Ecto neural progenitor cell (in vitro differentiated cells): ENCODE data around the gene MRGPRD.

Experiments
- DNase-seq: peaks from one replicate; pipeline ENCODE4 v3.0.0-alpha.2; 2018; ENCODE audit warnings: low spot score

MRGPRD gene

GRCh38 chr11:68980776-68981065, at the start of gene MRGPRD:
Gene MRGPRD (minus strand): TSS chr11:68980986. CDS start chr11:68980986, 0 bp downstream.
- no peak for DNase-seq

GRCh38 chr11:69030301-69030700, 49.5 kb upstream of the MRGPRD start:
- DNase-seq = no peak

GRCh38 chr11:69027704-69028372, 47.1 kb upstream of the MRGPRD start:
- DNase-seq = no peak

- DNase-seq = no peak
These were observed 43.7 kb upstream of the MRGPRD start for GRCh38 chr11:69024509-69024908.

- DNase-seq = no peak
These were observed 41.5 kb upstream of the MRGPRD start for GRCh38 chr11:69022260-69022659.

GRCh38 chr11:69018924-69019323, 38.1 kb upstream of the MRGPRD start:
- no peak for DNase-seq

- no peak for DNase-seq
These were observed 37.2 kb upstream of the MRGPRD start for GRCh38 chr11:69017951-69018350.

- no peak for DNase-seq
These were observed 34.2 kb upstream of the MRGPRD start for GRCh38 chr11:69014898-69015549.

- no peak for DNase-seq
These were observed 33.5 kb upstream of the MRGPRD start for GRCh38 chr11:69014084-69014851.

- DNase-seq = peak; percentile 67
These were observed 32.5 kb upstream of the MRGPRD start, which contains the start of gene MRGPRF for GRCh38 chr11:69013009-69013951. Gene MRGPRF (minus strand): TSS chr11:69013246. CDS start chr11:69009901, 3,345 bp downstream.

GRCh38 chr11:69012092-69013008, 31.6 kb upstream of the MRGPRD start:
- DNase-seq = no peak

- DNase-seq = no peak
These were observed 30.9 kb upstream of the MRGPRD start for GRCh38 chr11:69011624-69012091.

GRCh38 chr11:69010964-69011623, 30.3 kb upstream of the MRGPRD start:
- peak; percentile 89 for DNase-seq

- no peak for DNase-seq
These were observed 29.6 kb upstream of the MRGPRD start for GRCh38 chr11:69010361-69010891.

GRCh38 chr11:69009441-69010211, 28.8 kb upstream of the MRGPRD start:
- no peak for DNase-seq

GRCh38 chr11:69008737-69009440, 28.1 kb upstream of the MRGPRD start:
- no peak for DNase-seq

- no peak for DNase-seq
These were observed 27.2 kb upstream of the MRGPRD start for GRCh38 chr11:69007975-69008381.

- DNase-seq = peak; percentile 14
These were observed 26.0 kb upstream of the MRGPRD start for GRCh38 chr11:69006816-69007215.
